ENCODE data around the gene PLEKHJ1. TPM values are rescaled to one million over a fixed set of nuclear protein-coding genes. Genes with fewer than 3 reads are reported as not detected.

The PLEKHJ1 gene
- total and polyA plus RNA-seq, 2 of the 13 experiments (the other 11 are each of a cell fraction or from before 2014, with no cell fraction given) = 70.5 to 130 TPM

DNA sequence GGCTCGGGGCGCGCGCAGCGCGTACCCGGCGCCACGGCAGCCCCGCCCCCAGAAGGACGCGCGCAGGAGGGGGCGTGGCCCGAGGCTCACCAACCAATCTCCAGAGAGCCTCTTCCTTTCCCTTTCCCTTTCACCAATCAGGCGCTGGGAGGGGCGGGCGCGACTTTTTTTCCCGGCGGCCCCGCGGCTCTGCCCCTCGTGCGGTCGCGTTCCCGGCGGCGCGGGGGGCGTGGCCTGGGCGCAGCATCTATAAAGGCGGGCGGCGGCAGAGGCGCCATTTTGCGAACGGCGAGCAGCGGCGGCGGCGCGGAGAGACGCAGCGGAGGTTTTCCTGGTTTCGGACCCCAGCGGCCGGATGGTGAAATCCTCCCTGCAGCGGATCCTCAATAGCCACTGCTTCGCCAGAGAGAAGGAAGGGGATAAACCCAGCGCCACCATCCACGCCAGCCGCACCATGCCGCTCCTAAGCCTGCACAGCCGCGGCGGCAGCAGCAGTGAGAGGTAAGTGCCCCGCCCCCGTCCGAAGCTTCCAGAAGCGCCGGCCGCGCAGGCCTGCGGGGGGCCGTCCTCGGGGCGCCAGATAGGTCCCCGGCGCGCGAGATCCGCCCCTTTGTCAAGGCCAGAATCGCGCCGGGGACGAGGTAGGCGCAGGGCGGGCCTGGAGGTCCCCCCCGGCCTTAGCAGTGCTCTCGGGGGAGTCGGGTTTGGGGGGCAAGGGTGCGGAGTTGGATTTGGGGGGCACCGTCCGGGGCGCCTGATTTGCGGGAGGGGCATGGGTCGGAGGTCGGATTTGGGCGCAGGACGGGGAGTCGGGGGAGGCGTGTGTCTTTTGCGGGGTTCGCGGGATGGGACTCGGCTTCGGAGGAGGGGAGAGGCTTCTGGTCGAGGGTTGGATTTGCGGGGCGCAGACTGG lies 33.4 kb upstream of the PLEKHJ1 start (continued):
- TF ChIP-seq TCF12 (IDR thresholded peaks at IDR 0.05) (no peak), TCF12 (CRISPR knock-in tag; IDR thresholded peaks at IDR 0.05) (no peak), ZFYVE20 (CRISPR knock-in tag; IDR thresholded peaks at IDR 0.05; ENCODE audit: borderline replicate concordance, low read depth) (no peak), ZNF496 (CRISPR knock-in tag; IDR thresholded peaks at IDR 0.05; ENCODE audit: insufficient replicate concordance) (no peak), ZNF547 (CRISPR knock-in tag; IDR thresholded peaks at IDR 0.05) (peak; percentile 88), KLF12 (CRISPR knock-in tag; IDR thresholded peaks at IDR 0.05; ENCODE audit: borderline replicate concordance) (peak; percentile 72), IKZF4 (CRISPR knock-in tag; IDR thresholded peaks at IDR 0.05; ENCODE audit: borderline replicate concordance, low read depth, not compliant biosample characterization) (peak; percentile 92), ZNF20 (CRISPR knock-in tag; IDR thresholded peaks at IDR 0.05) (0 out of 2 replicates have a peak, but pooled peaks have one; percentile 49), ZNF282 (IDR thresholded peaks at IDR 0.05; ENCODE audit: partially characterized antibody) (no peak), PRPF4 (IDR thresholded peaks at IDR 0.05; ENCODE audit: low read depth, low read length, poor library complexity, severe bottlenecking) (peak; percentile 83), ZNF337 (CRISPR knock-in tag; IDR thresholded peaks at IDR 0.05; ENCODE audit: borderline replicate concordance, low read depth) (no peak), MAFG (CRISPR knock-in tag; IDR thresholded peaks at IDR 0.05) (no peak), SMAD9 (CRISPR knock-in tag; IDR thresholded peaks at IDR 0.05) (no peak), CEBPG (CRISPR knock-in tag; IDR thresholded peaks at IDR 0.05) (peak; percentile 13; the same call in 1 of the 2 replicates), FOXO1 (CRISPR knock-in tag; IDR thresholded peaks at IDR 0.05) (peak; percentile 47; the same call in 1 of the 2 replicates)
- TF ChIP-seq, protein P1, sequence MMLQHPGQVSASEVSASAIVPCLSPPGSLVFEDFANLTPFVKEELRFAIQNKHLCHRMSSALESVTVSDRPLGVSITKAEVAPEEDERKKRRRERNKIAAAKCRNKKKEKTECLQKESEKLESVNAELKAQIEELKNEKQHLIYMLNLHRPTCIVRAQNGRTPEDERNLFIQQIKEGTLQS (CRISPR knock-in tag; IDR thresholded peaks at IDR 0.05) = peak; percentile 68
- TF ChIP-seq, protein P2, sequence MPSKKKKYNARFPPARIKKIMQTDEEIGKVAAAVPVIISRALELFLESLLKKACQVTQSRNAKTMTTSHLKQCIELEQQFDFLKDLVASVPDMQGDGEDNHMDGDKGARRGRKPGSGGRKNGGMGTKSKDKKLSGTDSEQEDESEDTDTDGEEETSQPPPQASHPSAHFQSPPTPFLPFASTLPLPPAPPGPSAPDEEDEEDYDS (CRISPR knock-in tag; IDR thresholded peaks at IDR 0.05) = peak; percentile 99
- TF ChIP-seq, protein P3, sequence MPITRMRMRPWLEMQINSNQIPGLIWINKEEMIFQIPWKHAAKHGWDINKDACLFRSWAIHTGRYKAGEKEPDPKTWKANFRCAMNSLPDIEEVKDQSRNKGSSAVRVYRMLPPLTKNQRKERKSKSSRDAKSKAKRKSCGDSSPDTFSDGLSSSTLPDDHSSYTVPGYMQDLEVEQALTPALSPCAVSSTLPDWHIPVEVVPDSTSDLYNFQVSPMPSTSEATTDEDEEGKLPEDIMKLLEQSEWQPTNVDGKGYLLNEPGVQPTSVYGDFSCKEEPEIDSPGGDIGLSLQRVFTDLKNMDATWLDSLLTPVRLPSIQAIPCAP (CRISPR knock-in tag; IDR thresholded peaks at IDR 0.05; ENCODE audit: low read depth) = no peak
- TF ChIP-seq, protein P4, sequence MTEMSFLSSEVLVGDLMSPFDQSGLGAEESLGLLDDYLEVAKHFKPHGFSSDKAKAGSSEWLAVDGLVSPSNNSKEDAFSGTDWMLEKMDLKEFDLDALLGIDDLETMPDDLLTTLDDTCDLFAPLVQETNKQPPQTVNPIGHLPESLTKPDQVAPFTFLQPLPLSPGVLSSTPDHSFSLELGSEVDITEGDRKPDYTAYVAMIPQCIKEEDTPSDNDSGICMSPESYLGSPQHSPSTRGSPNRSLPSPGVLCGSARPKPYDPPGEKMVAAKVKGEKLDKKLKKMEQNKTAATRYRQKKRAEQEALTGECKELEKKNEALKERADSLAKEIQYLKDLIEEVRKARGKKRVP (CRISPR knock-in tag; IDR thresholded peaks at IDR 0.05) = peak in 1 of 2 experiments; percentile 64; a peak in 2 of 4 replicates
- TF ChIP-seq, protein P5, sequence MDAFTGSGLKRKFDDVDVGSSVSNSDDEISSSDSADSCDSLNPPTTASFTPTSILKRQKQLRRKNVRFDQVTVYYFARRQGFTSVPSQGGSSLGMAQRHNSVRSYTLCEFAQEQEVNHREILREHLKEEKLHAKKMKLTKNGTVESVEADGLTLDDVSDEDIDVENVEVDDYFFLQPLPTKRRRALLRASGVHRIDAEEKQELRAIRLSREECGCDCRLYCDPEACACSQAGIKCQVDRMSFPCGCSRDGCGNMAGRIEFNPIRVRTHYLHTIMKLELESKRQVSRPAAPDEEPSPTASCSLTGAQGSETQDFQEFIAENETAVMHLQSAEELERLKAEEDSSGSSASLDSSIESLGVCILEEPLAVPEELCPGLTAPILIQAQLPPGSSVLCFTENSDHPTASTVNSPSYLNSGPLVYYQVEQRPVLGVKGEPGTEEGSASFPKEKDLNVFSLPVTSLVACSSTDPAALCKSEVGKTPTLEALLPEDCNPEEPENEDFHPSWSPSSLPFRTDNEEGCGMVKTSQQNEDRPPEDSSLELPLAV (CRISPR knock-in tag; conservative IDR thresholded peaks at IDR 0.05; ENCODE audit: low read depth) = no peak
- TF ChIP-seq, protein P6, sequence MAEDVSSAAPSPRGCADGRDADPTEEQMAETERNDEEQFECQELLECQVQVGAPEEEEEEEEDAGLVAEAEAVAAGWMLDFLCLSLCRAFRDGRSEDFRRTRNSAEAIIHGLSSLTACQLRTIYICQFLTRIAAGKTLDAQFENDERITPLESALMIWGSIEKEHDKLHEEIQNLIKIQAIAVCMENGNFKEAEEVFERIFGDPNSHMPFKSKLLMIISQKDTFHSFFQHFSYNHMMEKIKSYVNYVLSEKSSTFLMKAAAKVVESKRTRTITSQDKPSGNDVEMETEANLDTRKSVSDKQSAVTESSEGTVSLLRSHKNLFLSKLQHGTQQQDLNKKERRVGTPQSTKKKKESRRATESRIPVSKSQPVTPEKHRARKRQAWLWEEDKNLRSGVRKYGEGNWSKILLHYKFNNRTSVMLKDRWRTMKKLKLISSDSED (CRISPR knock-in tag; IDR thresholded peaks at IDR 0.05) = no peak
